ENCODE results near the gene NFYA. TPM values are rescaled to one million over a fixed set of nuclear protein-coding genes. Genes with fewer than 3 reads are reported as not detected.
A peak's percentile ranks its signal among the peaks of the same experiment; 100 is the strongest.

The NFYA gene
- total RNA-seq, 1 experiment from 2014 or later: 25.7 TPM

DNA sequence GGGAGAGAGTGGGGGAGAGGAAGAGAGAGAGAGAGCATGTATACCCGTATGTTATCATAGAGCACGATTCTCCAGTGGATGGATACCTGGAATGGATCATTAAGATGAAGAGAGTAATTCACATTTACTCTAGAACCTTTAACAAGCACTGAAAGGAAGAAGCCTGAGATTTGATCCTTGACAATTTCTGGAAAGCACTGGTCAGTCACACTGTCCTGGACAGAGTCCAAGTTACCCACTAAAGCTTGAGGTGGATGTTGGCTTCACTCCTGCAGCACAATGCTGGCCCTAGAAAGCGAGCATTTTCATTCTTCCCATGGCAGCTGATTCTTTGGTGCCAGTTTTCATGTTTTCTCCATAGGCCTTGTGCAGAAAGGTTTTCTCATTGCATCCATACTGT, 25.6 kb downstream of the NFYA start:
- DNase-seq: no peak

DNA sequence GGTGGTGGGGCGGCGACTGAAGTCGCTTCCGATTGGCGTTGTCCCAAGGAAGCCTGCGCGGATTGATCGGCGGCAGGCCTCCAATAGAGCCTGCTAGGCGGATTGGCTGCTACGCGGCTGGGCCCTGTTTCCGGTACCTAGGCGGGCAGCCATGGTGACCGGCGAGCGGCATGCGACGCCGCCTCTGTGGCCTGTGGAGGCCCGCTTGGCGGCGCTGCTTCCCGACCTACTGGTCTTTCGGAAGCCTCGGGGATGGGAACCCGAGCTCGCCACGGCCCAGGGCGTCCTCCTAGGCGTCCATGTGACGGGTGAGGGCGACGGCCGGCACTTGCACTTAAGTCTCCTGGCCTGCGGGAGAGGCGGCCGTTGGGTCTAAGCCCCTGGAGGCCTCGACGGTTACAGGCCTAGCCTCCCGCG, 28.1 kb downstream of the NFYA start:
- Mint-ChIP-seq H3K9me3 (ENCODE audit: unreplicated experiment) (no peaks in the 10 kb centered on the region), H3K27ac (ENCODE audit: unreplicated experiment) (no peak overlapping the region), H3K36me3 (ENCODE audit: insufficient read depth, unreplicated experiment) (peaks cover 39% of the 10 kb centered on the region), H3K27me3 (ENCODE audit: insufficient read depth, unreplicated experiment) (no peaks in the 10 kb centered on the region), H3K4me1 (ENCODE audit: low read depth, unreplicated experiment) (no peaks in the 10 kb centered on the region), H3K4me3 (ENCODE audit: unreplicated experiment) (no peak overlapping the region)
- POLR2A ChIA-PET: no interaction called here
- CTCF ChIA-PET: no interaction called here
- no peaks in the 10 kb centered on the region for H3K9me3 ChIP-seq
- TF ChIP-seq, protein P1, sequence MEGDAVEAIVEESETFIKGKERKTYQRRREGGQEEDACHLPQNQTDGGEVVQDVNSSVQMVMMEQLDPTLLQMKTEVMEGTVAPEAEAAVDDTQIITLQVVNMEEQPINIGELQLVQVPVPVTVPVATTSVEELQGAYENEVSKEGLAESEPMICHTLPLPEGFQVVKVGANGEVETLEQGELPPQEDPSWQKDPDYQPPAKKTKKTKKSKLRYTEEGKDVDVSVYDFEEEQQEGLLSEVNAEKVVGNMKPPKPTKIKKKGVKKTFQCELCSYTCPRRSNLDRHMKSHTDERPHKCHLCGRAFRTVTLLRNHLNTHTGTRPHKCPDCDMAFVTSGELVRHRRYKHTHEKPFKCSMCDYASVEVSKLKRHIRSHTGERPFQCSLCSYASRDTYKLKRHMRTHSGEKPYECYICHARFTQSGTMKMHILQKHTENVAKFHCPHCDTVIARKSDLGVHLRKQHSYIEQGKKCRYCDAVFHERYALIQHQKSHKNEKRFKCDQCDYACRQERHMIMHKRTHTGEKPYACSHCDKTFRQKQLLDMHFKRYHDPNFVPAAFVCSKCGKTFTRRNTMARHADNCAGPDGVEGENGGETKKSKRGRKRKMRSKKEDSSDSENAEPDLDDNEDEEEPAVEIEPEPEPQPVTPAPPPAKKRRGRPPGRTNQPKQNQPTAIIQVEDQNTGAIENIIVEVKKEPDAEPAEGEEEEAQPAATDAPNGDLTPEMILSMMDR (IDR thresholded peaks at IDR 0.05; ENCODE audit: insufficient read depth in 1 of 2, low read depth in 1 of 2, low read length in 1 of 2, severe bottlenecking in 1 of 2, unreplicated experiment in 1 of 2): no peak
- no peak for DNase-seq
- intact Hi-C loops (cut with micrococcal nuclease; ENCODE audit: unreplicated experiment): no loop called here
- no TSS peak for BruUV-seq (replicated peaks)
- no peak overlapping the region for H3K4me3 ChIP-seq (ENCODE audit: low read depth, low read length)
- H3K27me3 ChIP-seq (replicated peaks; ENCODE audit: control insufficient read depth, insufficient read depth, low read length): no peaks in the 10 kb centered on the region
- H3K4me1 ChIP-seq: no peaks in the 10 kb centered on the region
- peaks cover 5% of the 10 kb centered on the region for H3K36me3 ChIP-seq (ENCODE audit: control insufficient read depth, insufficient read depth, low read length)

More for the DNA sequence above, 25.6 kb downstream of the NFYA start:
- H3K36me3 ChIP-seq (ENCODE audit: control insufficient read depth, insufficient read depth, low read length): peaks cover 9% of the 10 kb centered on the region
- TF ChIP-seq, protein P1 (IDR thresholded peaks at IDR 0.05; ENCODE audit: insufficient read depth in 1 of 2, low read depth in 1 of 2, low read length in 1 of 2, severe bottlenecking in 1 of 2, unreplicated experiment in 1 of 2): no peak
- Mint-ChIP-seq H3K4me3 (ENCODE audit: unreplicated experiment) (no peak overlapping the region), H3K27ac (ENCODE audit: unreplicated experiment) (no peak overlapping the region), H3K9me3 (ENCODE audit: unreplicated experiment) (no peaks in the 10 kb centered on the region), H3K27me3 (ENCODE audit: insufficient read depth, unreplicated experiment) (no peaks in the 10 kb centered on the region), H3K4me1 (ENCODE audit: low read depth, unreplicated experiment) (no peaks in the 10 kb centered on the region), H3K36me3 (ENCODE audit: insufficient read depth, unreplicated experiment) (peaks cover 61% of the 10 kb centered on the region)
- H3K9me3 ChIP-seq: no peaks in the 10 kb centered on the region
- intact Hi-C loops (cut with micrococcal nuclease; ENCODE audit: unreplicated experiment): no loop called here
- no peaks in the 10 kb centered on the region for H3K27me3 ChIP-seq (replicated peaks; ENCODE audit: control insufficient read depth, insufficient read depth, low read length)
- ChIA-PET CTCF (interaction anchor here (1.1 kb wide), 1 partner anchor 84 kb away, joined by 3 read pairs; no protein-coding TSS in a partner anchor), POLR2A (no interaction called here)
- no peaks in the 10 kb centered on the region for H3K4me1 ChIP-seq
- TSS peak; percentile 16 for BruUV-seq (replicated peaks)
- no peak overlapping the region for H3K4me3 ChIP-seq (ENCODE audit: low read depth, low read length)

DNA sequence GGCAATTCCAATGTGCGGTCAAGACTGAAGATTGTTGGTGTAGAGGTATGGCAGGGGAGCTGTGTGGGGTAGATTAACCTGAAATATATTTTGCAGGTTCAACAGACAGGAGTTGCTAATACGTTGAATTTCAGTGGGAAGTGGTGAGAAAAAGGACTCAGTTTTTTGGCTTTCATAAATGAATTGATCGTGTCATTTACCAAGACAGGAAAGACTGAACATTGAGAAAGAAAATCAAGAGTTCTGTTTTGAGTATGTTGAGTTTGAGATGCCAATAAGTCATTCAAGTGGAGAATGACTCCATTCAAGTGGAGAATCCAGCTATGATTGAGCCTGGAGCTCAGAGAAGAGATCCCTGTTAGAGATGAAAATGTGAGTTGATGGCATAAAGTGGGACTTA, 31.1 kb downstream of the NFYA start:
- Histone ChIP-seq H3K36me3 (ENCODE audit: control insufficient read depth, insufficient read depth, low read length) (no peaks in the 10 kb centered on the region), H3K4me1 (no peaks in the 10 kb centered on the region), H3K4me3 (ENCODE audit: low read depth, low read length) (no peak overlapping the region), H3K27me3 (replicated peaks; ENCODE audit: control insufficient read depth, insufficient read depth, low read length) (no peaks in the 10 kb centered on the region), H3K9me3 (no peaks in the 10 kb centered on the region)
- Mint-ChIP-seq H3K27me3 (ENCODE audit: insufficient read depth, unreplicated experiment) (no peaks in the 10 kb centered on the region), H3K4me3 (ENCODE audit: unreplicated experiment) (no peak overlapping the region), H3K4me1 (ENCODE audit: low read depth, unreplicated experiment) (no peaks in the 10 kb centered on the region), H3K27ac (ENCODE audit: unreplicated experiment) (no peak overlapping the region), H3K9me3 (ENCODE audit: unreplicated experiment) (no peaks in the 10 kb centered on the region), H3K36me3 (ENCODE audit: insufficient read depth, unreplicated experiment) (peaks cover 14% of the 10 kb centered on the region)
- ChIA-PET CTCF (no interaction called here), POLR2A (no interaction called here)
- DNase-seq: no peak
- intact Hi-C loops (cut with micrococcal nuclease; ENCODE audit: unreplicated experiment): no loop called here
- no TSS peak for BruUV-seq (replicated peaks)
- TF ChIP-seq, protein P1 (IDR thresholded peaks at IDR 0.05; ENCODE audit: insufficient read depth in 1 of 2, low read depth in 1 of 2, low read length in 1 of 2, severe bottlenecking in 1 of 2, unreplicated experiment in 1 of 2): no peak

Data from Caco-2 (cell line).